Fibroblast of mammary gland (primary cell): ENCODE data around the gene CTNNA3.

Experiments used
- DNase-seq: peaks from one replicate; pipeline ENCODE4 v3.0.0-alpha.2; 2010; ENCODE audit warnings: low read depth
- H3K4me3 ChIP-seq: 2 replicates; pipeline ENCODE4 v1.5.1; 2011; ENCODE audit warnings: low read depth, mild to moderate bottlenecking, low read length, moderate library complexity; ENCODE audit not compliant: control insufficient read depth
- TF ChIP-seq, protein P1 (sequence below): conservative IDR thresholded peaks from 2 replicates; pipeline ENCODE4 v1.5.1; 2011; ENCODE audit warnings: low read depth, low read length, inconsistent platforms; ENCODE audit not compliant: control insufficient read depth, insufficient read depth

CTNNA3 gene

DNA sequence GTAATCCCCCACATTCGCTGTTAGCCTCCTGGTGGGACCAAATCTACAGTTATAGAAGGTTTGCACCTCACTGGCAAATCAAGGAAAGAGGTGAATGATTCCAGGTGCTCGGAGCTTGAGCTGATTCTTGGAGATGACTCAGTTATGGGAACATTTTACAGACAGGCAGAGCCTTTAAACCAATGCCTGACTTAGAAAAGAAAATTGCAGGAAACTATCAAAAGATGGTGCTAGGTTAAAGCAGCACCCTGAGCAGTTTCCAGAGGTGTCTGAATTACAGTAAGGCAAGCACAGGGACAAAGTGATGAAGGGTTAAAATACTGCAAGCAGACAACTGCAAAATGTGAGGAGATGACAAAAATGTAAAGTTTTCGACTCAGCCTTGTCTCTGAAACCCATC lies 767.2 kb downstream of the CTNNA3 start:
- DNase-seq, result no peak
- H3K4me3 ChIP-seq, result no peak overlapping the region
- TF ChIP-seq, protein P1, sequence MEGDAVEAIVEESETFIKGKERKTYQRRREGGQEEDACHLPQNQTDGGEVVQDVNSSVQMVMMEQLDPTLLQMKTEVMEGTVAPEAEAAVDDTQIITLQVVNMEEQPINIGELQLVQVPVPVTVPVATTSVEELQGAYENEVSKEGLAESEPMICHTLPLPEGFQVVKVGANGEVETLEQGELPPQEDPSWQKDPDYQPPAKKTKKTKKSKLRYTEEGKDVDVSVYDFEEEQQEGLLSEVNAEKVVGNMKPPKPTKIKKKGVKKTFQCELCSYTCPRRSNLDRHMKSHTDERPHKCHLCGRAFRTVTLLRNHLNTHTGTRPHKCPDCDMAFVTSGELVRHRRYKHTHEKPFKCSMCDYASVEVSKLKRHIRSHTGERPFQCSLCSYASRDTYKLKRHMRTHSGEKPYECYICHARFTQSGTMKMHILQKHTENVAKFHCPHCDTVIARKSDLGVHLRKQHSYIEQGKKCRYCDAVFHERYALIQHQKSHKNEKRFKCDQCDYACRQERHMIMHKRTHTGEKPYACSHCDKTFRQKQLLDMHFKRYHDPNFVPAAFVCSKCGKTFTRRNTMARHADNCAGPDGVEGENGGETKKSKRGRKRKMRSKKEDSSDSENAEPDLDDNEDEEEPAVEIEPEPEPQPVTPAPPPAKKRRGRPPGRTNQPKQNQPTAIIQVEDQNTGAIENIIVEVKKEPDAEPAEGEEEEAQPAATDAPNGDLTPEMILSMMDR, result no peak

DNA sequence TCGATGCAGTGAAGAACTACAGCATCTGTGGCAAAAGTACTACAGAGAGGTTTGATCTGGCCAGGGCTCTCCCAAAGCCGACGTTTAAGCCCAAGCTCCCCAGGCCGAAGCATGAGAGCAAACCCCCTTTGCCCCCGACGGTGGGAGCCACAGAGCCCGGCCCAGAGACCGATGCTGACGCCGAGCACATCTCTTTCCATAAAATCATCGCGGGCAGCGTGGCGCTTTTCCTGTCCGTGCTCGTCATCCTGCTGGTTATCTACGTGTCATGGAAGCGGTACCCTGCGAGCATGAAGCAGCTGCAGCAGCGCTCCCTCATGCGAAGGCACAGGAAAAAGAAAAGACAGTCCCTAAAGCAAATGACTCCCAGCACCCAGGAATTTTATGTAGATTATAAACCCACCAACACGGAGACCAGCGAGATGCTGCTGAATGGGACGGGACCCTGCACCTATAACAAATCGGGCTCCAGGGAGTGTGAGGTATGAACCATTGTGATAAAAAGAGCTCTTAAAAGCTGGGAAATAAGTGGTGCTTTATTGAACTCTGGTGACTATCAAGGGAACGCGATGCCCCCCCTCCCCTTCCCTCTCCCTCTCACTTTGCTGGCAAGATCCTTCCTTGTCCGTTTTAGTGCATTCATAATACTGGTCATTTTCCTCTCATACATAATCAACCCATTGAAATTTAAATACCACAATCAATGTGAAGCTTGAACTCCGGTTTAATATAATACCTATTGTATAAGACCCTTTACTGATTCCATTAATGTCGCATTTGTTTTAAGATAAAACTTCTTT lies 767.8 kb downstream of the CTNNA3 start:
- no peak for DNase-seq
- TF ChIP-seq, protein P1, result no peak
- H3K4me3 ChIP-seq, result no peak overlapping the region

DNA sequence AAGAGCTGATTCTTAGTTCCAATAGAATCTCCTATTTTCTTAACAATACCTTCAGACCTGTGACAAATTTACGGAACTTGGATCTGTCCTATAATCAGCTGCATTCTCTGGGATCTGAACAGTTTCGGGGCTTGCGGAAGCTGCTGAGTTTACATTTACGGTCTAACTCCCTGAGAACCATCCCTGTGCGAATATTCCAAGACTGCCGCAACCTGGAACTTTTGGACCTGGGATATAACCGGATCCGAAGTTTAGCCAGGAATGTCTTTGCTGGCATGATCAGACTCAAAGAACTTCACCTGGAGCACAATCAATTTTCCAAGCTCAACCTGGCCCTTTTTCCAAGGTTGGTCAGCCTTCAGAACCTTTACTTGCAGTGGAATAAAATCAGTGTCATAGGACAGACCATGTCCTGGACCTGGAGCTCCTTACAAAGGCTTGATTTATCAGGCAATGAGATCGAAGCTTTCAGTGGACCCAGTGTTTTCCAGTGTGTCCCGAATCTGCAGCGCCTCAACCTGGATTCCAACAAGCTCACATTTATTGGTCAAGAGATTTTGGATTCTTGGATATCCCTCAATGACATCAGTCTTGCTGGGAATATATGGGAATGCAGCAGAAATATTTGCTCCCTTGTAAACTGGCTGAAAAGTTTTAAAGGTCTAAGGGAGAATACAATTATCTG lies 768.6 kb downstream of the CTNNA3 start:
- TF ChIP-seq, protein P1, result no peak
- no peak overlapping the region for H3K4me3 ChIP-seq
- DNase-seq, result no peak

DNA sequence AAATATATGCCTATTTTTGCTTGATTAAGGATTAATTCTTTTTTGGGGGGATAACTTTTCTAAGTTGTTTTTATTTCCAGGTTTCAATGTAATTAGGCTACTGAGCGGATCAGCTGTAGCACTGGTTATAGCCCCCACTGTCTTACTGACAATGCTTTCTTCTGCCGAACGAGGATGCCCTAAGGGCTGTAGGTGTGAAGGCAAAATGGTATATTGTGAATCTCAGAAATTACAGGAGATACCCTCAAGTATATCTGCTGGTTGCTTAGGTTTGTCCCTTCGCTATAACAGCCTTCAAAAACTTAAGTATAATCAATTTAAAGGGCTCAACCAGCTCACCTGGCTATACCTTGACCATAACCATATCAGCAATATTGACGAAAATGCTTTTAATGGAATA lies 769.2 kb downstream of the CTNNA3 start:
- DNase-seq, result no peak
- H3K4me3 ChIP-seq, result no peak overlapping the region
- TF ChIP-seq, protein P1, result no peak

DNA sequence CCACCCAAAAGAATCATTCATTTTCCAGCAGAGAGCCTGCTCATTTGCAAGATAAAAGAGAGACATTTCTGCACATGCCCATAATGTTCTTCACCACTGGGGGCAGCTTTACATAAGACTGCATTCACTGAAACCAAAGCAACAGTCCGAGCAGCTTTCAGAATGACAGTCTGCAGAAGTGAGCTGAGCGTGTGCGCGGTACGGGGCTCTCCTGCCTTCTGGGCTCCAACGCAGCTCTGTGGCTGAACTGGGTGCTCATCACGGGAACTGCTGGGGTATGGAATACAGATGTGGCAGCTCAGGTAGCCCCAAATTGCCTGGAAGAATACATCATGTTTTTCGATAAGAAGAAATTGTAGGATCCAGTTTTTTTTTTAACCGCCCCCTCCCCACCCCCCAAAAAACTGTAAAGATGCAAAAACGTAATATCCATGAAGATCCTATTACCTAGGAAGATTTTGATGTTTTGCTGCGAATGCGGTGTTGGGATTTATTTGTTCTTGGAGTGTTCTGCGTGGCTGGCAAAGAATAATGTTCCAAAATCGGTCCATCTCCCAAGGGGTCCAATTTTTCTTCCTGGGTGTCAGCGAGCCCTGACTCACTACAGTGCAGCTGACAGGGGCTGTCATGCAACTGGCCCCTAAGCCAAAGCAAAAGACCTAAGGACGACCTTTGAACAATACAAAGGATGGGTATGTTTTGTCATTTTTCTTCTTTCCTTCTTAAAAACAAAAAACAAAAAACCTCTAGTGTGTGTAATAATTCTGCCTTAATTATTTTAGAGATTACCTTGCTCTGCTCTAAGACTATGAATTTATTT lies 769.9 kb downstream of the CTNNA3 start, which contains the start of gene LRRTM3:
LRRTM3 (plus strand) TSS at position 141 of the 820 bp plus-strand sequence.
- TF ChIP-seq, protein P1, result peak; percentile 50
- DNase-seq, result peak; percentile 38
- H3K4me3 ChIP-seq, result no peak within 1 kb of the TSS

DNA sequence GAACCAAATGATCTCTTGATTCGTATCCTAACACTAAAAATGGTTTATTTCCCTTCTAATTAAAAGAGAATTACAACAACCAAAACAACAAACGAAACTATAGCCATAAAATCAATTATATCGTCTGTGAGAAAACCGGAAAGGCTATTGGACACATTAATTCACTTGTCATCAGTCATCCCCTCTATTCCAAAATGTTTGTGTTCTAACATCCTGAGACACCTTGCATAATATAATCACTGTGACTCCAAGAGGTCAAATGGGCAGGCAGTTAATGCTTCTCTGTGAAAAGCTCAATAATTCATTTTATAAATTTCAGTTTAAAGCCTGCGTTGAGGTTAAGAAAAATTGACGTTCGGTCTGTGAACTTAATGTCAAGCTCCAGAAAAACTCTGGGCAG lies 770.6 kb downstream of the CTNNA3 start:
- H3K4me3 ChIP-seq, result no peak overlapping the region
- DNase-seq, result no peak
- TF ChIP-seq, protein P1, result no peak
